Measurements from ENCODE around the gene PCDHGA6.

DNA sequence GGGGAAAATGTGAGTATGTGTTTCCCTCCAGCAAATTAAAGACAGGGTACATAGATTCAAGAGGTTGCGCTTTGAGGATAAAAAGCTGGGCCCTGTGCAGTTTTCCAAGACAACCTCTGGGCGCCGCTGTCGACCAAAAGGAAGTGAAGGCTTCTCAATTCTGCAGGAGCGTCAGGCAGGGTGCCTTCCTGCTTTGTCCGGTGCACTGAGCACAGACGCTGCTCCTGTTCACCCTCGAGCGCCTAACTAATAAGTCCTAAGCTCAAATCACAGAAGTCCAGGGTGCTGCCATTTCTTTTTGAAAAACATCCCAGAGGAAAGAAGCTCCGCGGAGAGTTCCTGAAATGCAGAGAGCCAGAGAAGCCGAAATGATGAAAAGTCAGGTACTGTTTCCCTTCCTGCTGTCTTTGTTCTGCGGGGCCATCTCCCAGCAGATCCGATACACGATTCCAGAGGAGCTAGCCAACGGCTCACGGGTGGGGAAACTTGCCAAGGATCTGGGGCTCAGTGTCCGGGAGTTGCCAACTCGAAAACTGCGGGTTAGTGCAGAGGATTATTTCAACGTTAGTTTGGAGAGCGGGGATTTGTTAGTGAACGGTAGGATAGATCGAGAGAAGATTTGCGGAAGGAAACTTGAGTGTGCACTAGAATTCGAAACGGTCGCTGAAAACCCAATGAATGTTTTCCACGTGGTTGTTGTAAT, 23.6 kb upstream of the PCDHGA6 start, which contains the start of gene PCDHGB1:
- TF ChIP-seq, protein P1, sequence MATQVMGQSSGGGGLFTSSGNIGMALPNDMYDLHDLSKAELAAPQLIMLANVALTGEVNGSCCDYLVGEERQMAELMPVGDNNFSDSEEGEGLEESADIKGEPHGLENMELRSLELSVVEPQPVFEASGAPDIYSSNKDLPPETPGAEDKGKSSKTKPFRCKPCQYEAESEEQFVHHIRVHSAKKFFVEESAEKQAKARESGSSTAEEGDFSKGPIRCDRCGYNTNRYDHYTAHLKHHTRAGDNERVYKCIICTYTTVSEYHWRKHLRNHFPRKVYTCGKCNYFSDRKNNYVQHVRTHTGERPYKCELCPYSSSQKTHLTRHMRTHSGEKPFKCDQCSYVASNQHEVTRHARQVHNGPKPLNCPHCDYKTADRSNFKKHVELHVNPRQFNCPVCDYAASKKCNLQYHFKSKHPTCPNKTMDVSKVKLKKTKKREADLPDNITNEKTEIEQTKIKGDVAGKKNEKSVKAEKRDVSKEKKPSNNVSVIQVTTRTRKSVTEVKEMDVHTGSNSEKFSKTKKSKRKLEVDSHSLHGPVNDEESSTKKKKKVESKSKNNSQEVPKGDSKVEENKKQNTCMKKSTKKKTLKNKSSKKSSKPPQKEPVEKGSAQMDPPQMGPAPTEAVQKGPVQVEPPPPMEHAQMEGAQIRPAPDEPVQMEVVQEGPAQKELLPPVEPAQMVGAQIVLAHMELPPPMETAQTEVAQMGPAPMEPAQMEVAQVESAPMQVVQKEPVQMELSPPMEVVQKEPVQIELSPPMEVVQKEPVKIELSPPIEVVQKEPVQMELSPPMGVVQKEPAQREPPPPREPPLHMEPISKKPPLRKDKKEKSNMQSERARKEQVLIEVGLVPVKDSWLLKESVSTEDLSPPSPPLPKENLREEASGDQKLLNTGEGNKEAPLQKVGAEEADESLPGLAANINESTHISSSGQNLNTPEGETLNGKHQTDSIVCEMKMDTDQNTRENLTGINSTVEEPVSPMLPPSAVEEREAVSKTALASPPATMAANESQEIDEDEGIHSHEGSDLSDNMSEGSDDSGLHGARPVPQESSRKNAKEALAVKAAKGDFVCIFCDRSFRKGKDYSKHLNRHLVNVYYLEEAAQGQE (IDR thresholded peaks at IDR 0.05; ENCODE audit: insufficient replicate concordance, low read depth): no peak
- TF ChIP-seq, protein P2, sequence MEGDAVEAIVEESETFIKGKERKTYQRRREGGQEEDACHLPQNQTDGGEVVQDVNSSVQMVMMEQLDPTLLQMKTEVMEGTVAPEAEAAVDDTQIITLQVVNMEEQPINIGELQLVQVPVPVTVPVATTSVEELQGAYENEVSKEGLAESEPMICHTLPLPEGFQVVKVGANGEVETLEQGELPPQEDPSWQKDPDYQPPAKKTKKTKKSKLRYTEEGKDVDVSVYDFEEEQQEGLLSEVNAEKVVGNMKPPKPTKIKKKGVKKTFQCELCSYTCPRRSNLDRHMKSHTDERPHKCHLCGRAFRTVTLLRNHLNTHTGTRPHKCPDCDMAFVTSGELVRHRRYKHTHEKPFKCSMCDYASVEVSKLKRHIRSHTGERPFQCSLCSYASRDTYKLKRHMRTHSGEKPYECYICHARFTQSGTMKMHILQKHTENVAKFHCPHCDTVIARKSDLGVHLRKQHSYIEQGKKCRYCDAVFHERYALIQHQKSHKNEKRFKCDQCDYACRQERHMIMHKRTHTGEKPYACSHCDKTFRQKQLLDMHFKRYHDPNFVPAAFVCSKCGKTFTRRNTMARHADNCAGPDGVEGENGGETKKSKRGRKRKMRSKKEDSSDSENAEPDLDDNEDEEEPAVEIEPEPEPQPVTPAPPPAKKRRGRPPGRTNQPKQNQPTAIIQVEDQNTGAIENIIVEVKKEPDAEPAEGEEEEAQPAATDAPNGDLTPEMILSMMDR (IDR thresholded peaks at IDR 0.05; ENCODE audit: insufficient read depth, low read length): peak; percentile 32
- TF ChIP-seq POLR2AphosphoS5 (IDR thresholded peaks at IDR 0.05; ENCODE audit: low read depth): no peak
- no peak for TF ChIP-seq GABPA (IDR thresholded peaks at IDR 0.05; ENCODE audit: low read depth)

Data from HL-60 (cell line).